Neural progenitor cell (in vitro differentiated cells): Measurements from ENCODE around the gene ORAI1. TPM values are rescaled to one million over a fixed set of nuclear protein-coding genes. Genes with fewer than 3 reads are reported as not detected.
"Not testable (repeated sequence)": the region's sequence is repeated elsewhere in the genome, so short reads cannot be mapped to it uniquely, and the experiment has no call there.

Experiments
- DNase-seq: peaks from one replicate; pipeline ENCODE4 v3.0.0-alpha.2; 2016; ENCODE audit warnings: low spot score
- H2AFZ ChIP-seq: fragments of 200-600 bp; sonication (generic); replicated peaks from 2 replicates; pipeline ENCODE4 v1.6.1; 2016; ENCODE audit warnings: antibody characterized with exemption
- H3F3A ChIP-seq: fragments of 200-600 bp; sonication (generic); 2 replicates; pipeline ENCODE4 v1.6.1; 2016; ENCODE audit warnings: antibody characterized with exemption, low read depth
- H3K27ac ChIP-seq: fragments of 200-600 bp; sonication (generic); 2 replicates; pipeline ENCODE4 v1.5.1; 2016; ENCODE audit warnings: mild to moderate bottlenecking
- H3K27me3 ChIP-seq: fragments of 200-600 bp; sonication (generic); 2 replicates; pipeline ENCODE4 v1.6.1; 2016; ENCODE audit warnings: mild to moderate bottlenecking, moderate library complexity
- H3K36me3 ChIP-seq: fragments of 200-600 bp; sonication (generic); 2 replicates; pipeline ENCODE4 v1.5.1; 2016
- H3K4me1 ChIP-seq: fragments of 200-600 bp; sonication (generic); 2 replicates; pipeline ENCODE4 v1.6.1; 2016; ENCODE audit warnings: mixed run types
- H3K4me2 ChIP-seq: fragments of 200-600 bp; sonication (generic); 2 replicates; pipeline ENCODE4 v1.6.1; 2016
- H3K4me3 ChIP-seq: fragments of 200-600 bp; sonication (generic); 2 replicates; pipeline ENCODE4 v1.5.1; 2016
- H3K79me2 ChIP-seq: fragments of 200-600 bp; sonication (generic); 2 replicates; pipeline ENCODE4 v1.6.1; 2016; ENCODE audit warnings: low read depth
- H3K9ac ChIP-seq: fragments of 200-600 bp; sonication (generic); 2 replicates; pipeline ENCODE4 v1.6.1; 2016
- H3K9me3 ChIP-seq: fragments of 200-600 bp; sonication (generic); 2 replicates; pipeline ENCODE4 v1.5.1; 2016; ENCODE audit warnings: low read depth
- H4K20me1 ChIP-seq: fragments of 200-600 bp; sonication (generic); 2 replicates; pipeline ENCODE4 v1.6.1; 2016; ENCODE audit warnings: low read depth
- H3K27ac Mint-ChIP-seq: 3 replicates; pipeline ENCODE4 v1.8.0; 2021; ENCODE audit warnings: mixed read lengths
- H3K27me3 Mint-ChIP-seq: 2 replicates; pipeline ENCODE4 v1.8.0; 2022; ENCODE audit warnings: low read depth, mild to moderate bottlenecking, inconsistent platforms, moderate library complexity, mixed read lengths; ENCODE audit not compliant: insufficient read depth
- H3K36me3 Mint-ChIP-seq: 3 replicates; pipeline ENCODE4 v1.8.0; 2021; ENCODE audit warnings: mixed read lengths
- H3K4me1 Mint-ChIP-seq: 3 replicates; pipeline ENCODE4 v1.8.0; 2021; ENCODE audit warnings: mixed read lengths
- H3K4me3 Mint-ChIP-seq: 3 replicates; pipeline ENCODE4 v1.8.0; 2021; ENCODE audit warnings: mild to moderate bottlenecking, moderate library complexity, mixed read lengths
- H3K9me3 Mint-ChIP-seq: 3 replicates; pipeline ENCODE4 v1.8.0; 2020; ENCODE audit warnings: mixed read lengths
- EZH2 ChIP-seq: fragments of 200-600 bp; sonication (generic); IDR thresholded peaks from 2 replicates; pipeline ENCODE4 v1.6.1; 2017; ENCODE audit warnings: antibody characterized with exemption, mild to moderate bottlenecking, moderate library complexity
- EZH2phosphoT487 ChIP-seq: fragments of 200-600 bp; sonication (generic); IDR thresholded peaks from 2 replicates; pipeline ENCODE4 v1.6.1; 2017; ENCODE audit warnings: antibody characterized with exemption
- small RNA-seq: library from RNA; depleted of rRNA; stranded (forward); fragments of <200 nt; gene quantifications from one replicate; pipeline ENCODE3, GENCODE V24; 2015
- total RNA-seq: library from RNA; depleted of rRNA; stranded (reverse); fragments of >200 nt; gene quantifications from 2 replicates; pipeline ENCODE4 v1.2.3, GENCODE V29; 2015; ENCODE audit warnings: low replicate concordance
- TF ChIP-seq, protein P1 (sequence below): fragments of 200-600 bp; sonication (generic); IDR thresholded peaks from 2 replicates; pipeline ENCODE4 v1.5.1; 2017; ENCODE audit warnings: antibody characterized with exemption, mild to moderate bottlenecking

ORAI1 gene
- total RNA-seq, 1 donor from 2014 or later = 8.0 TPM

DNA sequence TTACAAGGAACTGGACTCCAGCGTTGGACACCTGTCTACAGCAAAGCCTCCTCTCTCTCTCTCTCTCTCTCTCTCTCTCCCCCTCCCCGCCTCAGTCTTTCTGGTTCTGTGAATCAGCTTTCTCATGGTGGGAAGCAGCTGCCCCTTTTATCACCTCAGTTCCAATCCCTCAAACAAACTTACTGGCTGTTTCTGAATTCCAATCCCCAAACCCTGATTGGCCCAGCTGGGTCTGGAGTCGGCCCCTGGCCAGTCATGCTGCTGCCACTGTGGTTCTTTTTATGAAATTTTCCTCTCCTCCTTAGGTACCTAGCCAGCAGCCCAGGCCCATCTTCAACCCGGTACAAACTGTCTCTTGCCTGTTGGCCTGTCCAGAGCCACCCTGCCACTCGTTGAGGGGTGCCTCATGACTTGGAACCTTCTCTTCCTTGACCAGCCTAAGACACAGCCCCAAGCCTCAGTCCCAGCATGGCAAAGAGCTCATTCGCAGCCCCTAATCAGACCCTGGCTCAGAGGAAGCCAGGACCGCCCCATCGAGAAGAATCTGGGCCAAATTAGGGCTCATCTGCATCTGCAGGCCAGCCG lies 52.5 kb downstream of the ORAI1 start:
- Histone ChIP-seq H3K4me1 (peaks cover 8% of the 10 kb centered on the region), H2AFZ (peak overlapping the region; percentile 79), H3K9ac (no peak overlapping the region), H3F3A (peaks cover 24% of the 10 kb centered on the region), H4K20me1 (no peaks in the 10 kb centered on the region), H3K9me3 (no peaks in the 10 kb centered on the region), H3K79me2 (no peaks in the 10 kb centered on the region), H3K27ac (no peak overlapping the region), H3K4me2 (no peak overlapping the region), H3K27me3 (no peaks in the 10 kb centered on the region), H3K4me3 (no peak overlapping the region), H3K36me3 (no peaks in the 10 kb centered on the region)
- no peak overlapping the region for H3K4me3 Mint-ChIP-seq
- DNase-seq = no peak
- no peaks in the 10 kb centered on the region for H3K9me3 Mint-ChIP-seq
- peaks cover 18% of the 10 kb centered on the region for H3K4me1 Mint-ChIP-seq
- no peak for TF ChIP-seq EZH2
- peaks cover 2% of the 10 kb centered on the region for H3K27me3 Mint-ChIP-seq
- H3K36me3 Mint-ChIP-seq = no peaks in the 10 kb centered on the region
- H3K27ac Mint-ChIP-seq = peak overlapping the region; percentile 65

DNA sequence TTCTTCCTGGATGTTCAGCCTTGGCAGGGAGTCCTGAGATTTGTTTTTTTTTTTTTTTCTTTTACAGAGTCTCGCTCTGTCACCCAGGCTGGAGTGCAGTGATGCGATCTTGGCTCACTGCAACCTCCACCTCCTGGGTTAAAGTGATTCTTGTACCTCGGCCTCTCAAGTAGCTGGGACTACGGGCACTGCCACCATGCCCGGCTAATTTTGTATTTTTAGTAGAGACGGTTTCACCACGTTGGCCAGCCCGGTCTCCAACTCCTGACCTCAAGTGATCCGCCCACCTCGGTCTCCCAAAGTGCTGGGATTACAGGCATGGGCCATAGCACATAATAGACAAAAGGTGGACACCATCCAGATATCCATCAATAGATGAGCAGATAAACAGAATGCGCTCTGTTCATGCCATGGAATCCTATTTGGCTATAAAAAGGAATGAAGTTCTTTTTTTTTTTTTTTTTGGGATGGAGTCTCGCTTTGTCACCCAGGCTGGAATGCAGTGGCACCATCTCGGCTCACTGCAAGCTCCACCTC lies 53.4 kb downstream of the ORAI1 start:
- H4K20me1 ChIP-seq, H3K9me3 ChIP-seq, H3K9ac ChIP-seq, H3K27me3 Mint-ChIP-seq, H3K36me3 ChIP-seq, H3K4me2 ChIP-seq, H3K27me3 ChIP-seq, DNase-seq, H3K79me2 ChIP-seq, H3K36me3 Mint-ChIP-seq, H3K4me3 Mint-ChIP-seq, H3K4me1 ChIP-seq, H3K27ac ChIP-seq, H3K9me3 Mint-ChIP-seq, H3K4me3 ChIP-seq: not testable (repeated sequence)
- Mint-ChIP-seq H3K4me1 (peaks cover 18% of the 10 kb centered on the region), H3K27ac (peak overlapping the region; percentile 81)
- Histone ChIP-seq H2AFZ (peak overlapping the region; percentile 79), H3F3A (peaks cover 24% of the 10 kb centered on the region)

DNA sequence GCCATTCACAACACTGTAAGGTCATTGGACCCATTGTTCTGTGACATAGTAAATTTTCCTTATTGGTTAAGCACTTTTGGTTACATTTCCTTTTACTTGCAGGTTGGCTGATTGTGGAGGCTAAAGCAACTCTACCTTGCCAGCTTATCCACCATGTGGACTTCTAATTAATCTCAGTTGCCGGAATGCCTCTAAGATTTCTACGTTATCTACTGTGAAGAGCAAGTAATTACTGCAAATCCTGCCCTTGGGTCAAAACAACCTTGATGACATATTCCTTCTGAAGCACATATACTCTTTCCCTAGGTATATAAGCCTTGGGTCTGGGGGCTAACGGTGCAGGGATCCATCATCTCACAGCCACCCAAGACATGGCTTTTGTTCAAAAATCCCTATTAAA lies 62.6 kb downstream of the ORAI1 start:
- Histone ChIP-seq H4K20me1 (no peaks in the 10 kb centered on the region), H3K79me2 (no peaks in the 10 kb centered on the region), H3K36me3 (no peaks in the 10 kb centered on the region), H3K27me3 (no peaks in the 10 kb centered on the region), H2AFZ (no peak overlapping the region), H3K9me3 (no peaks in the 10 kb centered on the region), H3K4me2 (no peak overlapping the region), H3K27ac (no peak overlapping the region), H3F3A (peaks cover 16% of the 10 kb centered on the region), H3K4me1 (peaks cover 3% of the 10 kb centered on the region), H3K4me3 (no peak overlapping the region), H3K9ac (no peak overlapping the region)
- H3K36me3 Mint-ChIP-seq = no peaks in the 10 kb centered on the region
- H3K9me3 Mint-ChIP-seq = no peaks in the 10 kb centered on the region
- peaks cover 27% of the 10 kb centered on the region for H3K4me1 Mint-ChIP-seq
- H3K4me3 Mint-ChIP-seq = no peak overlapping the region
- TF ChIP-seq EZH2phosphoT487 (no peak), EZH2 (no peak)
- TF ChIP-seq, protein P1, sequence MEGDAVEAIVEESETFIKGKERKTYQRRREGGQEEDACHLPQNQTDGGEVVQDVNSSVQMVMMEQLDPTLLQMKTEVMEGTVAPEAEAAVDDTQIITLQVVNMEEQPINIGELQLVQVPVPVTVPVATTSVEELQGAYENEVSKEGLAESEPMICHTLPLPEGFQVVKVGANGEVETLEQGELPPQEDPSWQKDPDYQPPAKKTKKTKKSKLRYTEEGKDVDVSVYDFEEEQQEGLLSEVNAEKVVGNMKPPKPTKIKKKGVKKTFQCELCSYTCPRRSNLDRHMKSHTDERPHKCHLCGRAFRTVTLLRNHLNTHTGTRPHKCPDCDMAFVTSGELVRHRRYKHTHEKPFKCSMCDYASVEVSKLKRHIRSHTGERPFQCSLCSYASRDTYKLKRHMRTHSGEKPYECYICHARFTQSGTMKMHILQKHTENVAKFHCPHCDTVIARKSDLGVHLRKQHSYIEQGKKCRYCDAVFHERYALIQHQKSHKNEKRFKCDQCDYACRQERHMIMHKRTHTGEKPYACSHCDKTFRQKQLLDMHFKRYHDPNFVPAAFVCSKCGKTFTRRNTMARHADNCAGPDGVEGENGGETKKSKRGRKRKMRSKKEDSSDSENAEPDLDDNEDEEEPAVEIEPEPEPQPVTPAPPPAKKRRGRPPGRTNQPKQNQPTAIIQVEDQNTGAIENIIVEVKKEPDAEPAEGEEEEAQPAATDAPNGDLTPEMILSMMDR = no peak
- peaks cover 13% of the 10 kb centered on the region for H3K27me3 Mint-ChIP-seq
- no peak for DNase-seq
- H3K27ac Mint-ChIP-seq = no peak overlapping the region

DNA sequence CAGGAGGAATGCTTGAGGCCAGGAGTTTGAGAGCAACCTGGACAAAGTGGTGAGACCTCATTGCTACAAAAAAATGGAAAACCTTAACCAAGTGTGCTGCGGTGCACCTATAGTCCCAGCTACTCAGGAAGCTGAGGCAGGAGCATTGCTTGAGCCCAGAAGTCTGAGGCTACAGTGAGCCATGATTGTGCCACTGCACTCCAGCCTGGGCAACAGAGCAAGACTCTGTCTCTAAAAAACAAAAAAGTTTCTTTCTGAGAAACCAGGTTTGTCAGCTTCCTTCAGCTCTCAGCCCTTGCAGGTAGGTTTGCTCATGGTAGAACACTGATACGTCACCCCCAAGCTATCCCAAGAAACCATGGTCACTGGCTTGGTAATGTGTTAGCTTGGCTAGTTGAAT lies 63.1 kb downstream of the ORAI1 start:
- H4K20me1 ChIP-seq = no peaks in the 10 kb centered on the region
- H3K4me3 ChIP-seq = no peak overlapping the region
- H3K4me3 Mint-ChIP-seq = peak overlapping the region; percentile 13
- no peak overlapping the region for H3K27ac Mint-ChIP-seq
- no peaks in the 10 kb centered on the region for H3K9me3 Mint-ChIP-seq
- TF ChIP-seq EZH2 (no peak), EZH2phosphoT487 (no peak)
- TF ChIP-seq, protein P1 = no peak
- no peaks in the 10 kb centered on the region for H3K36me3 Mint-ChIP-seq
- H3K9me3 ChIP-seq = no peaks in the 10 kb centered on the region
- no peak overlapping the region for H3K27ac ChIP-seq
- H3K9ac ChIP-seq = no peak overlapping the region
- H3K79me2 ChIP-seq = no peaks in the 10 kb centered on the region
- no peaks in the 10 kb centered on the region for H3K36me3 ChIP-seq
- H3F3A ChIP-seq = peaks cover 16% of the 10 kb centered on the region
- H3K27me3 ChIP-seq = no peaks in the 10 kb centered on the region
- H3K4me2 ChIP-seq = no peak overlapping the region
- peaks cover 15% of the 10 kb centered on the region for H3K27me3 Mint-ChIP-seq
- peaks cover 3% of the 10 kb centered on the region for H3K4me1 ChIP-seq
- DNase-seq = no peak
- H3K4me1 Mint-ChIP-seq = peaks cover 27% of the 10 kb centered on the region
- no peak overlapping the region for H2AFZ ChIP-seq

Small RNA genes within 50 kb of the gene (small RNA-seq; reads per million reads assigned to genes)
- not detected for gene RNU6-1004P

Other genes with a start within 250 kb of the ORAI1 start
- 57.8 and 65.8 TPM in 2 replicates for gene RNF34, start 226.4 kb upstream of the ORAI1 start, total RNA-seq
- 85.3 and 158 TPM in 2 replicates for gene KDM2B, start 45.5 kb upstream of the ORAI1 start, total RNA-seq
- 0.19 and 1.3 TPM in 2 replicates for gene MORN3, start 43.1 kb downstream of the ORAI1 start, total RNA-seq
- gene TMEM120B, start 86.2 kb downstream of the ORAI1 start, total RNA-seq = 4.7 and 12.7 TPM in 2 replicates
- gene RHOF, start 167.2 kb downstream of the ORAI1 start, total RNA-seq = 20.1 and 30.8 TPM in 2 replicates
- 1.8 and 4.4 TPM in 2 replicates for gene SETD1B, start 177.5 kb downstream of the ORAI1 start, total RNA-seq
- gene HPD, start 232.3 kb downstream of the ORAI1 start, total RNA-seq = not detected in 2 replicates